ENCODE results near the gene CEPT1. TPM values are rescaled to one million over a fixed set of nuclear protein-coding genes. Genes with fewer than 3 reads are reported as not detected.

CEPT1 gene
- total and polyA plus RNA-seq, 2 experiments from 2014 or later = 15.9 to 21.0 TPM

DNA sequence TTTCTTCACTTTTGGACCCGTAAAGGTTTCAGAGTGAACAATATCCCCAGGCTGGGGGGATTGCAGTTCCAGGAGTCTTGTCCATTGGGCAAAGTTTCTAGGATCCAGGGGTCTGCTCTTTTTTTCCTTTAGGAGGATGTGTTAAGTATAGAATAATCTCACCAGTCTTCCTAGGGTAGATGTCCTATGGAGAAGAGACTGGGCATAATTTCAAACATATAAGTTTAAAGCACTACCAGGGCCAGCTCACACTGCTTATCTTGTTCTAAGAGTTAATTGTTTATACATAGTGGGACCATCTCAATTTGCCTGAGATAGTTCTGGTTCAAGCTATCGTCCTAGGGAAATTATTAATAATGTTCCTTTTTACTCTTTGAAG lies 88.7 kb downstream of the CEPT1 start:
- Histone ChIP-seq H3K4me1 (ENCODE audit: low read depth) (no peaks in the 10 kb centered on the region), H3K27ac (no peak overlapping the region), H3K9me3 (ENCODE audit: low read depth) (no peaks in the 10 kb centered on the region), H3K27me3 (no peaks in the 10 kb centered on the region), H3K36me3 (no peaks in the 10 kb centered on the region), H3K4me3 (no peak overlapping the region)
- no peak for DNase-seq (ENCODE audit: low read depth in 1 of 2, low spot score in 1 of 2)
- TF ChIP-seq CTCF (IDR thresholded peaks at IDR 0.05; ENCODE audit: low read depth, low read length) = no peak

- Histone ChIP-seq H3K4me1 (ENCODE audit: low read depth) (peaks cover 9% of the 10 kb centered on the region), H3K9me3 (ENCODE audit: low read depth) (no peaks in the 10 kb centered on the region), H3K4me3 (no peak overlapping the region), H3K27ac (no peak overlapping the region), H3K27me3 (no peaks in the 10 kb centered on the region), H3K36me3 (no peaks in the 10 kb centered on the region)
- no peak for TF ChIP-seq CTCF (IDR thresholded peaks at IDR 0.05; ENCODE audit: low read depth, low read length)
- DNase-seq (ENCODE audit: low read depth in 1 of 2, low spot score in 1 of 2) = no peak
Measured at GRCh38 chr1:111232134-111232533, 92.1 kb downstream of the CEPT1 start.

GRCh38 chr1:111234258-111234657 lies 94.2 kb downstream of the CEPT1 start:
- no peaks in the 10 kb centered on the region for H3K9me3 ChIP-seq (ENCODE audit: low read depth)
- DNase-seq (ENCODE audit: low read depth in 1 of 2, low spot score in 1 of 2) = no peak
- H3K27ac ChIP-seq = no peak overlapping the region
- no peak overlapping the region for H3K4me3 ChIP-seq
- H3K36me3 ChIP-seq = no peaks in the 10 kb centered on the region
- H3K4me1 ChIP-seq (ENCODE audit: low read depth) = peaks cover 9% of the 10 kb centered on the region
- no peak for TF ChIP-seq CTCF (IDR thresholded peaks at IDR 0.05; ENCODE audit: low read depth, low read length)
- no peaks in the 10 kb centered on the region for H3K27me3 ChIP-seq

Other genes starting within 250 kb of the CEPT1 start
- gene LRIF1, start 176.3 kb upstream of the CEPT1 start, total RNA-seq = 6.9 and 7.5 TPM in 2 replicates
- gene LRIF1, start 176.3 kb upstream of the CEPT1 start, polyA plus RNA-seq = 11.6 and 13.8 TPM in 2 replicates
- gene DRAM2, start 130 bp upstream of the CEPT1 start, total RNA-seq = 51.6 and 64.7 TPM in 2 replicates
- 69.2 and 110 TPM in 2 replicates for gene DRAM2, start 130 bp upstream of the CEPT1 start, polyA plus RNA-seq
- 0.25 and 1.1 TPM in 2 replicates for gene DENND2D, start 60.4 kb downstream of the CEPT1 start, total RNA-seq
- 0.37 and 2.3 TPM in 2 replicates for gene DENND2D, start 60.4 kb downstream of the CEPT1 start, polyA plus RNA-seq
- gene CHI3L2, start 87.5 kb downstream of the CEPT1 start, total RNA-seq = not detected in 2 replicates
- gene CHI3L2, start 87.5 kb downstream of the CEPT1 start, polyA plus RNA-seq = 0.21 and 0.50 TPM in 2 replicates
- gene CHIA, start 150.6 kb downstream of the CEPT1 start, total RNA-seq = not detected in 2 replicates
- gene CHIA, start 150.6 kb downstream of the CEPT1 start, polyA plus RNA-seq = not detected in 2 replicates

All from cardiac muscle cell (in vitro differentiated cells and primary cell).